ENCODE data around the gene ANXA4. TPM values are rescaled to one million over a fixed set of nuclear protein-coding genes. Genes with fewer than 3 reads are reported as not detected.

The ANXA4 gene
- total RNA-seq, 1 donor from 2014 or later, result 63.6 TPM

- no peaks in the 10 kb centered on the region for H3K36me3 ChIP-seq
- intact Hi-C loops (cut with DNase I), result loop anchor here (10.0 kb wide), 1 partner anchor 51 kb away; the partner anchor contains the start of gene ANXA4
- no peaks in the 10 kb centered on the region for H3K27me3 ChIP-seq
- DNase-seq (ENCODE audit: extremely low spot score in 2 of 2), result no peak
- no peaks in the 10 kb centered on the region for H3K9me3 ChIP-seq
- H3K27ac ChIP-seq, result no peak overlapping the region
- H3K4me1 ChIP-seq, result peaks cover 32% of the 10 kb centered on the region
- H3K4me3 ChIP-seq, result no peak overlapping the region
- TF ChIP-seq CTCF (IDR thresholded peaks at IDR 0.05) (no peak), POLR2AphosphoS5 (IDR thresholded peaks at IDR 0.05; ENCODE audit: insufficient read depth in 1 of 2, low read depth in 1 of 2) (no peak)
Observed at GRCh38 chr2:69796174-69796573, 54.2 kb downstream of the ANXA4 start.

- Histone ChIP-seq H3K27me3 (no peaks in the 10 kb centered on the region), H3K9me3 (no peaks in the 10 kb centered on the region), H3K36me3 (no peaks in the 10 kb centered on the region), H3K4me1 (peaks cover 25% of the 10 kb centered on the region), H3K4me3 (no peak overlapping the region), H3K27ac (peak overlapping the region; percentile 77)
- intact Hi-C loops (cut with DNase I), result loop anchor here (10.0 kb wide), 1 partner anchor 52 kb away; the partner anchor contains the start of gene ANXA4
- DNase-seq (ENCODE audit: extremely low spot score in 2 of 2), result no peak
- no peak for TF ChIP-seq POLR2A (IDR thresholded peaks at IDR 0.05)
- TF ChIP-seq POLR2AphosphoS5 (IDR thresholded peaks at IDR 0.05; ENCODE audit: insufficient read depth in 1 of 2, low read depth in 1 of 2), result no peak
- no peak for TF ChIP-seq CTCF (IDR thresholded peaks at IDR 0.05)
Observed at GRCh38 chr2:69797235-69797634, 55.3 kb downstream of the ANXA4 start.

GRCh38 chr2:69797836-69798289 lies 55.9 kb downstream of the ANXA4 start:
- intact Hi-C loops (cut with DNase I), result loop anchor here (10.0 kb wide), 1 partner anchor 53 kb away; the partner anchor contains the start of gene ANXA4
- Histone ChIP-seq H3K4me1 (peaks cover 25% of the 10 kb centered on the region), H3K4me3 (peak overlapping the region; percentile 35 to 40), H3K27me3 (no peaks in the 10 kb centered on the region), H3K27ac (peak overlapping the region; percentile 77), H3K36me3 (no peaks in the 10 kb centered on the region), H3K9me3 (no peaks in the 10 kb centered on the region)
- TF ChIP-seq POLR2AphosphoS5 (IDR thresholded peaks at IDR 0.05; ENCODE audit: insufficient read depth in 1 of 2, low read depth in 1 of 2), result no peak
- no peak for TF ChIP-seq POLR2A (IDR thresholded peaks at IDR 0.05)
- no peak for TF ChIP-seq CTCF (IDR thresholded peaks at IDR 0.05)
- DNase-seq (ENCODE audit: extremely low spot score in 2 of 2), result no peak

- peak overlapping the region; percentile 77 for H3K27ac ChIP-seq
- no peaks in the 10 kb centered on the region for H3K9me3 ChIP-seq
- no peak for TF ChIP-seq POLR2AphosphoS5 (IDR thresholded peaks at IDR 0.05; ENCODE audit: insufficient read depth in 1 of 2, low read depth in 1 of 2)
- no peak for TF ChIP-seq CTCF (IDR thresholded peaks at IDR 0.05)
- no peak for TF ChIP-seq POLR2A (IDR thresholded peaks at IDR 0.05)
- H3K27me3 ChIP-seq, result no peaks in the 10 kb centered on the region
- peaks cover 25% of the 10 kb centered on the region for H3K4me1 ChIP-seq
- peak overlapping the region; percentile 35 to 40 for H3K4me3 ChIP-seq
- no peaks in the 10 kb centered on the region for H3K36me3 ChIP-seq
- intact Hi-C loops (cut with DNase I), result loop anchor here (10.0 kb wide), 1 partner anchor 54 kb away; the partner anchor contains the start of gene ANXA4
- no peak for DNase-seq (ENCODE audit: extremely low spot score in 2 of 2)
Observed at GRCh38 chr2:69798290-69798908, 56.5 kb downstream of the ANXA4 start.

- intact Hi-C loops (cut with DNase I), result loop anchor here (10.0 kb wide), 1 partner anchor 54 kb away; the partner anchor contains the start of gene ANXA4
- TF ChIP-seq POLR2A (IDR thresholded peaks at IDR 0.05) (no peak), CTCF (IDR thresholded peaks at IDR 0.05) (no peak)
- peak overlapping the region; percentile 35 to 40 for H3K4me3 ChIP-seq
- peak overlapping the region; percentile 77 for H3K27ac ChIP-seq
- H3K4me1 ChIP-seq, result peaks cover 25% of the 10 kb centered on the region
- no peaks in the 10 kb centered on the region for H3K36me3 ChIP-seq
- no peak for DNase-seq (ENCODE audit: extremely low spot score in 2 of 2)
- H3K9me3 ChIP-seq, result no peaks in the 10 kb centered on the region
- no peaks in the 10 kb centered on the region for H3K27me3 ChIP-seq
Observed at GRCh38 chr2:69798909-69799526, 57.1 kb downstream of the ANXA4 start.

Data from vagina (tissue), 2 donors.